NOMO-1 (cell line): ENCODE results near the gene C2orf81.

Experiments
- DNase-seq, 2 experiments: peaks; one replicate each; lab custom pipeline; 2025; ENCODE audit not compliant: unreplicated experiment in 2 of 2; lab: John Stamatoyannopoulos, UW

C2orf81 gene

GRCh38 chr2:74391580-74392448 is 29.6 kb downstream of the C2orf81 start:
- peak; percentile 70 to 89 for DNase-seq

GRCh38 chr2:74391209-74391579 is 30.2 kb downstream of the C2orf81 start:
- DNase-seq = no peak

- no peak for DNase-seq
Measured at GRCh38 chr2:74390606-74391005, 30.8 kb downstream of the C2orf81 start.

GRCh38 chr2:74387346-74387745 is 34.1 kb downstream of the C2orf81 start:
- DNase-seq = no peak

GRCh38 chr2:74385396-74385795 is 36.0 kb downstream of the C2orf81 start:
- DNase-seq = no peak

GRCh38 chr2:74384051-74384450 is 37.4 kb downstream of the C2orf81 start:
- no peak for DNase-seq

- DNase-seq = no peak
Measured at GRCh38 chr2:74383254-74383653, 38.2 kb downstream of the C2orf81 start.

- no peak for DNase-seq
Measured at GRCh38 chr2:74381751-74382150, 39.7 kb downstream of the C2orf81 start.

GRCh38 chr2:74379851-74380789 is 41.3 kb downstream of the C2orf81 start, which contains the start of gene DCTN1:
Gene DCTN1 (minus strand): TSS chr2:74380311. CDS start chr2:74380037, 274 bp downstream.
- DNase-seq = no peak

GRCh38 chr2:74378007-74378406 is 43.4 kb downstream of the C2orf81 start:
- no peak for DNase-seq

GRCh38 chr2:74375838-74376237 is 45.6 kb downstream of the C2orf81 start:
- no peak for DNase-seq

- no peak for DNase-seq
Measured at GRCh38 chr2:74374509-74375205, 46.8 kb downstream of the C2orf81 start.

GRCh38 chr2:74373985-74374384 is 47.4 kb downstream of the C2orf81 start:
- DNase-seq = no peak

GRCh38 chr2:74373221-74373676 is 48.2 kb downstream of the C2orf81 start:
- DNase-seq = no peak

- no peak for DNase-seq
Measured at GRCh38 chr2:74372674-74373073, 48.7 kb downstream of the C2orf81 start.

GRCh38 chr2:74371421-74371820 is 50.0 kb downstream of the C2orf81 start:
- no peak for DNase-seq

GRCh38 chr2:74369976-74370375 is 51.4 kb downstream of the C2orf81 start:
- DNase-seq = no peak

GRCh38 chr2:74368499-74368898 is 52.9 kb downstream of the C2orf81 start:
- DNase-seq = no peak

- DNase-seq = no peak
Measured at GRCh38 chr2:74367789-74368188, 53.6 kb downstream of the C2orf81 start.

GRCh38 chr2:74366036-74366435 is 55.4 kb downstream of the C2orf81 start:
- no peak for DNase-seq
